ENCODE measurements around the gene TNRC6C.

DNA sequence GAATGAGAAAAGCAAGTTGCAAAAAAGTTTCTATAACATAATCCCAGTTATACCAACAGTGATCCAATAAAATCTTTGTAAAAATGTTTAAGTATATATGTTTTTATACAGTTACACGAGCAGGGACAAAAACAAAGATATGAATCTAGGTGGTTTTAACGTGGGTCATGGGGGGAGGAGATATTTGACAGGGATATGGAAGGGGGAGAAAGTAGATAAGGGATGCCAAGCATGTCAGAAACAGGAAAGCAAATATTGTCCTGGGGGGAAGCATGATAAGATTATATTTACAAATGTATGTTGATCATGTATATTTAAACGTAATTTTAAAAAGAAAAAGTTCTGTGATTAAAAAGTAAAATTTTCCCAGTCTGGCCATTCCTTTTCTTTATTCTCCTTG is 43.1 kb downstream of the TNRC6C start:
- TF ChIP-seq TAF1 (conservative IDR thresholded peaks at IDR 0.05) (no peak), FOXA1 (IDR thresholded peaks at IDR 0.05) (no peak), GABPA (IDR thresholded peaks at IDR 0.05 in 1 of 2, conservative IDR thresholded peaks at IDR 0.05 in 1 of 2) (no peak), NR2F2 (IDR thresholded peaks at IDR 0.05) (no peak), RAD21 (IDR thresholded peaks at IDR 0.05) (no peak)
- TF ChIP-seq, protein P1, sequence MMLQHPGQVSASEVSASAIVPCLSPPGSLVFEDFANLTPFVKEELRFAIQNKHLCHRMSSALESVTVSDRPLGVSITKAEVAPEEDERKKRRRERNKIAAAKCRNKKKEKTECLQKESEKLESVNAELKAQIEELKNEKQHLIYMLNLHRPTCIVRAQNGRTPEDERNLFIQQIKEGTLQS (IDR thresholded peaks at IDR 0.05): no peak
- TF ChIP-seq, protein P2, sequence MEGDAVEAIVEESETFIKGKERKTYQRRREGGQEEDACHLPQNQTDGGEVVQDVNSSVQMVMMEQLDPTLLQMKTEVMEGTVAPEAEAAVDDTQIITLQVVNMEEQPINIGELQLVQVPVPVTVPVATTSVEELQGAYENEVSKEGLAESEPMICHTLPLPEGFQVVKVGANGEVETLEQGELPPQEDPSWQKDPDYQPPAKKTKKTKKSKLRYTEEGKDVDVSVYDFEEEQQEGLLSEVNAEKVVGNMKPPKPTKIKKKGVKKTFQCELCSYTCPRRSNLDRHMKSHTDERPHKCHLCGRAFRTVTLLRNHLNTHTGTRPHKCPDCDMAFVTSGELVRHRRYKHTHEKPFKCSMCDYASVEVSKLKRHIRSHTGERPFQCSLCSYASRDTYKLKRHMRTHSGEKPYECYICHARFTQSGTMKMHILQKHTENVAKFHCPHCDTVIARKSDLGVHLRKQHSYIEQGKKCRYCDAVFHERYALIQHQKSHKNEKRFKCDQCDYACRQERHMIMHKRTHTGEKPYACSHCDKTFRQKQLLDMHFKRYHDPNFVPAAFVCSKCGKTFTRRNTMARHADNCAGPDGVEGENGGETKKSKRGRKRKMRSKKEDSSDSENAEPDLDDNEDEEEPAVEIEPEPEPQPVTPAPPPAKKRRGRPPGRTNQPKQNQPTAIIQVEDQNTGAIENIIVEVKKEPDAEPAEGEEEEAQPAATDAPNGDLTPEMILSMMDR (IDR thresholded peaks at IDR 0.05; ENCODE audit: low read depth, low read length, missing input control): no peak
- TF ChIP-seq, protein P3, sequence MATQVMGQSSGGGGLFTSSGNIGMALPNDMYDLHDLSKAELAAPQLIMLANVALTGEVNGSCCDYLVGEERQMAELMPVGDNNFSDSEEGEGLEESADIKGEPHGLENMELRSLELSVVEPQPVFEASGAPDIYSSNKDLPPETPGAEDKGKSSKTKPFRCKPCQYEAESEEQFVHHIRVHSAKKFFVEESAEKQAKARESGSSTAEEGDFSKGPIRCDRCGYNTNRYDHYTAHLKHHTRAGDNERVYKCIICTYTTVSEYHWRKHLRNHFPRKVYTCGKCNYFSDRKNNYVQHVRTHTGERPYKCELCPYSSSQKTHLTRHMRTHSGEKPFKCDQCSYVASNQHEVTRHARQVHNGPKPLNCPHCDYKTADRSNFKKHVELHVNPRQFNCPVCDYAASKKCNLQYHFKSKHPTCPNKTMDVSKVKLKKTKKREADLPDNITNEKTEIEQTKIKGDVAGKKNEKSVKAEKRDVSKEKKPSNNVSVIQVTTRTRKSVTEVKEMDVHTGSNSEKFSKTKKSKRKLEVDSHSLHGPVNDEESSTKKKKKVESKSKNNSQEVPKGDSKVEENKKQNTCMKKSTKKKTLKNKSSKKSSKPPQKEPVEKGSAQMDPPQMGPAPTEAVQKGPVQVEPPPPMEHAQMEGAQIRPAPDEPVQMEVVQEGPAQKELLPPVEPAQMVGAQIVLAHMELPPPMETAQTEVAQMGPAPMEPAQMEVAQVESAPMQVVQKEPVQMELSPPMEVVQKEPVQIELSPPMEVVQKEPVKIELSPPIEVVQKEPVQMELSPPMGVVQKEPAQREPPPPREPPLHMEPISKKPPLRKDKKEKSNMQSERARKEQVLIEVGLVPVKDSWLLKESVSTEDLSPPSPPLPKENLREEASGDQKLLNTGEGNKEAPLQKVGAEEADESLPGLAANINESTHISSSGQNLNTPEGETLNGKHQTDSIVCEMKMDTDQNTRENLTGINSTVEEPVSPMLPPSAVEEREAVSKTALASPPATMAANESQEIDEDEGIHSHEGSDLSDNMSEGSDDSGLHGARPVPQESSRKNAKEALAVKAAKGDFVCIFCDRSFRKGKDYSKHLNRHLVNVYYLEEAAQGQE (IDR thresholded peaks at IDR 0.05): no peak
- TF ChIP-seq, protein P4, sequence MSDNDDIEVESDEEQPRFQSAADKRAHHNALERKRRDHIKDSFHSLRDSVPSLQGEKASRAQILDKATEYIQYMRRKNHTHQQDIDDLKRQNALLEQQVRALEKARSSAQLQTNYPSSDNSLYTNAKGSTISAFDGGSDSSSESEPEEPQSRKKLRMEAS (IDR thresholded peaks at IDR 0.05): no peak
